ENCODE data around the gene CFAP141. TPM values are rescaled to one million over a fixed set of nuclear protein-coding genes. Genes with fewer than 3 reads are reported as not detected.
"Not testable (repeated sequence)": the region's sequence is repeated elsewhere in the genome, so short reads cannot be mapped to it uniquely, and the experiment has no call there.

Gene CFAP141
- total RNA-seq, 6 donors from 2014 or later: 5.9 to 6.5 TPM; not detected in 4

DNA sequence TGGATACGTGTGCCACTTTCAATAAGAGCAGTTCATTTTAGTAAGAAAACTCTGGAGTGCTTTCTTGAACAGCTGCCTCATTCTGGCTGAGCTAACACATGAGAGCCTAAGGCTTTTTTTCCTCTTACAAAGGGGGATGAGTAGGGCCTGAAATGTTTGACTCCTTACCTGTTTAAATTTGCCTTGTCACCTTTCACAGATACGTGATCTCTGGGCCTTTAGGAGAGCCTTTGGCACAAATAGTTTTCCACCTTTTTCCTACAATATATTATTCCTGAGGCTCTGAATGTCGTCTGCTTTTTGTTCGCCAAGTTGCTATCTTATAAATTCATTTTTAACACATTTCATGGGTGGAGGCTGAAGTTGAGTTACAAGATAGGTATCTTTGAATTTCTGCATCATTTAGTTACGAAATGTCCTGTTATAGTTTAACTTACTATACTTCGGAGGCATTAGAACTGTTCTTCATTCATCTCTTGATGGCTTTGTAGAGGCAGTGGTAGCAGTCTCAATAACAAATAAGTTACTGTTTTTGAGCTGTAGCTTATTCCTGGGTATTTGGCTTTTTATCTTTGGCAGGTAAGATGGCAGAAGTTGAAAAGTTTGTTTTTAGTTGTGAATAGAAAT, 31.9 kb upstream of the CFAP141 start:
- no peak for ATAC-seq (ENCODE audit: low FRiP score in 2 of 2)
- H3K27ac ChIP-seq: no peak overlapping the region
- H3K27me3 ChIP-seq: no peaks in the 10 kb centered on the region
- DNase-seq: no peak
- WGBS, 2 donors: 91% methylated on average over 6 of the region's 6 CpGs
- H3K36me3 ChIP-seq: peaks cover 34 to 98% (median 84%) of the 10 kb centered on the region in 4 donors
- TF ChIP-seq CTCF (IDR thresholded peaks at IDR 0.05) (no peak), EP300 (IDR thresholded peaks at IDR 0.05) (no peak), POLR2AphosphoS5 (IDR thresholded peaks at IDR 0.05) (no peak), POLR2A (IDR thresholded peaks at IDR 0.05) (no peak)
- no peaks in the 10 kb centered on the region for H3K9me3 ChIP-seq
- H3K4me3 ChIP-seq: no peak overlapping the region
- no peaks in the 10 kb centered on the region for H3K4me1 ChIP-seq

DNA sequence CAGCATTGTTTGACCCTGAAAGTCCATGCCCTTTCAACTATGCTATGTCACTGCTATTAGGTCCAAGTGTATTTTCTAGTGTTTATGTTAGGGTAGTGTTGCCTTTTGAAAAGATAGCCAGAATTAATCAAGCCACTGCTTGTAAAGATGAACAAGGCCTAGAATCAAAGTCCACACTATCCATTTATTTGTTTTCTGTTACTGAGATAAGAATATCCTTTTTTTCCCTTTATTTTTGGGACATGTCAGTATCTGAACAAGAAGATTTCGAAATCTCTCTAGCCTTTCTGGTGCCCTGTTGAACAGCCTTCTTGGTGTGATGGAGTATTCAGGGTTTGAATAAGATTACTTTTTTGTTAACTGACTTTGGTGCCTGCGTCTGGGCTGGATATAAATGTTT, 31.3 kb upstream of the CFAP141 start:
- TF ChIP-seq EP300 (IDR thresholded peaks at IDR 0.05) (no peak), CTCF (IDR thresholded peaks at IDR 0.05) (no peak), POLR2AphosphoS5 (IDR thresholded peaks at IDR 0.05) (no peak), POLR2A (IDR thresholded peaks at IDR 0.05) (no peak)
- Histone ChIP-seq H3K36me3 (peaks cover 40 to 98% (median 84%) of the 10 kb centered on the region in 4 donors), H3K9me3 (no peaks in the 10 kb centered on the region), H3K4me1 (no peaks in the 10 kb centered on the region), H3K27me3 (no peaks in the 10 kb centered on the region), H3K4me3 (no peak overlapping the region), H3K27ac (no peak overlapping the region)
- DNase-seq: no peak
- WGBS, 2 donors: 88 to 95% methylated on average over 2 of the region's 2 CpGs
- ATAC-seq (ENCODE audit: low FRiP score in 2 of 2): no peak

- Histone ChIP-seq H3K4me3 (no peak overlapping the region), H3K4me1 (no peaks in the 10 kb centered on the region), H3K9me3 (no peaks in the 10 kb centered on the region), H3K27me3 (no peaks in the 10 kb centered on the region), H3K36me3 (peaks cover 44 to 98% (median 84%) of the 10 kb centered on the region in 4 donors), H3K27ac (no peak overlapping the region)
- DNase-seq (no peak), ATAC-seq (ENCODE audit: low FRiP score in 2 of 2) (no peak)
- TF ChIP-seq POLR2AphosphoS5 (IDR thresholded peaks at IDR 0.05) (no peak), EP300 (IDR thresholded peaks at IDR 0.05) (no peak), CTCF (IDR thresholded peaks at IDR 0.05) (no peak), POLR2A (IDR thresholded peaks at IDR 0.05) (no peak)
- 90 to 91% methylated on average over 4 of the region's 4 CpGs for WGBS, 2 donors
Observed at GRCh38 chr1:154236855-154237254, 30.7 kb upstream of the CFAP141 start.

- H3K36me3 ChIP-seq: peaks cover 77 to 100% (median 95%) of the 10 kb centered on the region in 4 donors
- H3K9me3 ChIP-seq; H3K27me3 ChIP-seq; H3K4me3 ChIP-seq; ATAC-seq (ENCODE audit: low FRiP score in 2 of 2); H3K27ac ChIP-seq; DNase-seq; H3K4me1 ChIP-seq: not testable (repeated sequence)
- 95 to 96% methylated on average over 12 of the region's 12 CpGs for WGBS, 2 donors
Observed at GRCh38 chr1:154233127-154233526, 27.0 kb upstream of the CFAP141 start.

GRCh38 chr1:154231112-154231511, 25.0 kb upstream of the CFAP141 start:
- DNase-seq; H3K27ac ChIP-seq; ATAC-seq (ENCODE audit: low FRiP score in 2 of 2); H3K4me3 ChIP-seq; H3K4me1 ChIP-seq; H3K9me3 ChIP-seq; H3K27me3 ChIP-seq: not testable (repeated sequence)
- 89 to 100% methylated on average over 3 of the region's 3 CpGs for WGBS, 2 donors
- H3K36me3 ChIP-seq: peaks cover 65 to 100% (median 88%) of the 10 kb centered on the region in 4 donors

- Histone ChIP-seq H3K36me3 (peaks cover 29 to 55% (median 41%) of the 10 kb centered on the region in 4 donors), H3K4me1 (peaks cover 19 to 38% (median 24%) of the 10 kb centered on the region in 4 donors), H3K4me3 (no peak overlapping the region), H3K27ac (no peak overlapping the region), H3K27me3 (no peaks in the 10 kb centered on the region), H3K9me3 (no peaks in the 10 kb centered on the region)
- TF ChIP-seq EP300 (IDR thresholded peaks at IDR 0.05) (no peak), POLR2A (IDR thresholded peaks at IDR 0.05) (no peak), CTCF (IDR thresholded peaks at IDR 0.05) (no peak), POLR2AphosphoS5 (IDR thresholded peaks at IDR 0.05) (no peak)
- 100% methylated on average over 2 of the region's 2 CpGs for WGBS, 2 donors
- ATAC-seq (ENCODE audit: low FRiP score in 2 of 2) (no peak), DNase-seq (no peak)
Observed at GRCh38 chr1:154225370-154225769, 19.2 kb upstream of the CFAP141 start.

All from upper lobe of left lung (tissue), 6 donors.